GM12891 (cell line): ENCODE results near the gene DET1.
"Not testable (repeated sequence)": the region's sequence is repeated elsewhere in the genome, so short reads cannot be mapped to it uniquely, and the experiment has no call there.

Experiments used
- DNase-seq: peaks from one replicate; pipeline ENCODE4 v3.0.0; 2011; ENCODE audit warnings: low spot score; ENCODE audit not compliant: insufficient read length
- FAIRE-seq: peaks from 2 replicates; lab custom pipeline; 2011; peaks lifted over from hg19 to GRCh38; lab: Jason Lieb, UNC
- PAX5 ChIP-seq: IDR thresholded peaks from 2 replicates; pipeline ENCODE4 v1.6.1; 2011; ENCODE audit warnings: low read length, moderate library complexity, mild to moderate bottlenecking; ENCODE audit not compliant: insufficient read depth, severe bottlenecking
- POLR2A ChIP-seq: IDR thresholded peaks from 2 replicates; pipeline ENCODE4 v1.6.1; 2011; ENCODE audit warnings: low read depth, low read length, control low read depth
- POLR2AphosphoS5 ChIP-seq: IDR thresholded peaks from 2 replicates; pipeline ENCODE4 v1.6.1; 2011; ENCODE audit warnings: low read depth, low read length, control low read depth
- POU2F2 ChIP-seq: IDR thresholded peaks from 2 replicates; pipeline ENCODE4 v1.6.1; 2011; ENCODE audit warnings: low read depth, mild to moderate bottlenecking, control low read depth, low read length, moderate library complexity
- SPI1 ChIP-seq: IDR thresholded peaks from 2 replicates; pipeline ENCODE4 v1.6.1; 2011; ENCODE audit warnings: low read depth, low read length, control low read depth
- TAF1 ChIP-seq: IDR thresholded peaks from 2 replicates; pipeline ENCODE4 v1.6.1; 2011; ENCODE audit warnings: low read depth, low read length, control low read depth

Gene DET1

GRCh38 chr15:88571153-88571851 lies 24.8 kb upstream of the DET1 start:
- DNase-seq (no peak), FAIRE-seq (no peak)
- TF ChIP-seq POLR2AphosphoS5 = no peak
- TF ChIP-seq POLR2A = no peak
- no peak for TF ChIP-seq PAX5
- TF ChIP-seq POU2F2 = no peak
- no peak for TF ChIP-seq SPI1
- TF ChIP-seq TAF1 = no peak

- TF ChIP-seq TAF1 (no peak), POU2F2 (no peak), SPI1 (no peak), PAX5 (no peak), POLR2A (no peak)
- FAIRE-seq (no peak), DNase-seq (no peak)
Measured at GRCh38 chr15:88568589-88568988, 22.1 kb upstream of the DET1 start.

GRCh38 chr15:88564741-88565140 lies 18.3 kb upstream of the DET1 start:
- FAIRE-seq (no peak), DNase-seq (no peak)
- no peak for TF ChIP-seq POLR2AphosphoS5
- 0 out of 2 replicates have a peak, but pooled peaks have one; percentile 2 for TF ChIP-seq SPI1

GRCh38 chr15:88563638-88564037 lies 17.2 kb upstream of the DET1 start:
- no peak for TF ChIP-seq PAX5
- TF ChIP-seq POU2F2 = no peak
- no peak for TF ChIP-seq POLR2A
- FAIRE-seq (no peak), DNase-seq (no peak)

DNA sequence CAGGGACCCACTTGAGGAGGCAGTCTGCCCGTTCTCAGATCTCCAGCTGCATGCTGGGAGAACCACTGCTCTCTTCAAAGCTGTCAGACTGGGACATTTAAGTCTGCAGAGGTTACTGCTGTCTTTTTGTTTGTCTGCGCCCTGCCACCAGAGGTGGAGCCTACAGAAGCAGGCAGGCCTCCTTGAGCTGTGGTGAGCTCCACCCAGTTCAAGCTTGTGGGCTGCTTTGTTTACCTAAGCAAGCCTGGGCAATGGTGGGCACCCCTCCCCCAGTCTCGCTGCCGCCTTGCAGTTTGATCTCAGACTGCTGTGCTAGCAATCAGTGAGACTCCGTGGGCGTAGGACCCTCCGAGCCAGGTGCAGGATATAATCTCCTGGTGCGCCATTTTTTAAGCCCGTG lies 13.1 kb upstream of the DET1 start:
- DNase-seq, FAIRE-seq: not testable (repeated sequence)

DNA sequence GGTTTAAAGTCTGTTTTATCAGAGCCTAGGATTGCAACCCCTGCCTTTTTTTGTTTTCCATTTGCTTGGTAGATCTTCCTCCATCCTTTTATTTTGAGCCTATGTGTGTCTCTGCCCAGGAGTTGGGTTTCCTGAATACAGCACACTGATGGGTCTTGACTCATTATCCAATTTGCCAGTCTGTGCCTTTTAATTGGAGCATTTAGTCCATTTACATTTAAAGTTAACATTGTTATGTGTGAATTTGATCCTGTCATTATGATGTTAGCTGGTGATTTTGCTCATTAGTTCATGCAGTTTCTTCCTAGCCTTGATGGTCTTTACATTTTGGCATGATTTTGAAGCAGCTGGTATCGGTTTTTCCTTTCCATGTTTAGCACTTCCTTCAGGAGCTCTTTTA lies 11.5 kb upstream of the DET1 start:
- not testable (repeated sequence) for DNase-seq, FAIRE-seq

DNA sequence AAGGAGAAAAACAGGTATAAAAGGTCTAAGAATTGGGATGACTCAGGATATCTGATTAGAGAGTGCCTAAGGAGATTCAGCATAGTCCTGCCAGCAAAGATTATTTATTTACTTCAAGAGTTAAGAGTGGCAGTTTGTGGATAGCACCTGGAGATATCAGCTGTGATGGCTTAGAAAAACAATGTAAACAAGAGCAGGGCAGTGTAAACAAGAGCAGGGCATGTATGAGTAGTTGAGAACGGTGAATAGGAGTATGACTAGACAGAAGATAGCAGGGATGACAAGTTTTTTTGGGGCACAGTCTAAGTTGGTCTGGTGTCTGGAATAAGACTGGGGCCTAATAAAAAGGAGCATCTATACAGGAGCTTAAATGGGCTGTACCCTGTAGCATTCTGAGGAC lies 1.5 kb upstream of the DET1 start:
- DNase-seq, FAIRE-seq: not testable (repeated sequence)

DNA sequence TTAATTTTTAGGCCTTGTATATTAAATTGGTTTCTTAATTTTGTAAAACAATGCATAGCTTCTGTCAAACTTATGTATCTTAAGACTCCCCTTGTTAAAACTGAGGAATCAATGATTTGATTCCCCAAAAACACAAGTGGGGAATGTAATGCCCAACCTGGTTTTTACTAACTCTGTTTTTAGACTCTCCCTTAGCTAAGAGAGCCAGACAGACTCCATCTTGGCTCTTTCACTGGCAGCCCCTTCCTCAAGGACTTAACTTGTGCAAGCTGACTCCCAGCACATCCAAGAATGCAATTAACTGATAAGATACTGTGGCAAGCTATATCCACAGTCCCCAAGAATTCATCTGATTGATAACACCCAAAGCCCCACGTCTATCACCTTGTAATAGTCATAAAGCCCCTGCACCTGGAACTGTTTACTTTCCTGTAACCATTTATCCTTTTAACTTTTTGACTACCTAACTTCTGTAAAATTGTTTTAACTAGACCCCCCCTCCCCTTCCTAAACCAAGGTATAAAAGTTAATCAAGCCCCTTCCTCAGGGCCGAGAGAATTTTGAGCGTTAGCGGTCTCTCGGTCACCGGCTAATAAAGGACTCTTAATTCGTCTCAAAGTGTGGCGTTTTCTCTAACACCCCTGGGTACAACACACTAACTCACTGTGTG lies 768 bp downstream of the DET1 start:
- DNase-seq, FAIRE-seq: not testable (repeated sequence)

- TF ChIP-seq PAX5 = no peak
- no peak for TF ChIP-seq POLR2A
- FAIRE-seq (no peak), DNase-seq (no peak)
Measured at GRCh38 chr15:88543065-88543776, 3.3 kb downstream of the DET1 start.

DNA sequence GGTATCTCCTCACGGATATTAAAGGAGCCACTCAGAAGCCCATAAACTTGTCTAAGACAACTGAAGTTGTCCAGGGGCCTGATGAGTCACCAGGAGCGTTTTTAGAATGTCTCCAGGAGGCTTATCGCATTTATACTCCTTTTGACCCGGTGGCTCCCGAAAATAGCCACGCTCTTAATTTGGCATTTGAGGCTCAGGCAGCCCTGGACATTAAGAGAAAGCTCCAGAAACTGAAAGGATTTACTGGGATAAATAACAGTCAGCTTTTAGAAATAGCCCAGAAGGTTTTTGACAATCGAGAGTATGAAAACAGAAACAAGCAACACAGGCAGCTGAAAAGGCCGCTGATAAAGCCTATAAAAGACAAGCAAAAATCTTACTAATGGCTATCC lies 4.1 kb downstream of the DET1 start:
- no peak for FAIRE-seq
- DNase-seq = no peak
- TF ChIP-seq POLR2AphosphoS5 (no peak), POLR2A (no peak), PAX5 (no peak), SPI1 (no peak), TAF1 (no peak), POU2F2 (no peak)

DNA sequence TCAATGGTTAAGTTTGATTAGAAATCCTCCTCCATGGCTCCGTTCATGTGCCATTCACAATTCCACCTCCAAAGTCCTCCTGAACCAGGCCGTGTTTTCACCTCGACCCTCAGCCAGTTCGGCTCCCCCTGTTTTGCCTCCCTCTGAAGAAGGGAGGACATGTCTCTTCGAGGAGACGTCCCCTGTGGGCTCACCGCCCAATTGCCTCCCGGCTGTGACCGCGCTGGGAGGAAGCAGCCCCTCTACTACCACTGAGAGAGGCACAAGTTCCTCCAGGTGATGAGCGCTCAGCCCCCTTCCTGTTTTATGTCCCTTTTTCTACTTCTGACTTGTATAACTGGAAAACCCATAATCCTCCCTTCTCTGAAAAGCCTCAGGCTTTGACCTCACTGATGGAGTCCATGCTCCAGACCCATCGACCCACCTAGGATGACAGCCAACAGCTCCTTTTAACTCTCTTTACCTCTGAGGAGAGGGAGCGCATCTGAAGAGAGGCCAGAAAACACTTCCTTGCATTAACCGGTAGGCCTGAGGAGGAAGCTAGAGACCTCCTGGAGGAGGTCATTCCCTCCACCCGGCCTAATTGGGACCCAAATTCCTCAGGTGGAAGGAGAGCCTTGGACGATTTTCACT lies 4.7 kb downstream of the DET1 start:
- no peak for FAIRE-seq
- TF ChIP-seq PAX5 (no peak), POLR2AphosphoS5 (no peak), POU2F2 (no peak), POLR2A (no peak), SPI1 (no peak), TAF1 (no peak)
- DNase-seq = no peak

DNA sequence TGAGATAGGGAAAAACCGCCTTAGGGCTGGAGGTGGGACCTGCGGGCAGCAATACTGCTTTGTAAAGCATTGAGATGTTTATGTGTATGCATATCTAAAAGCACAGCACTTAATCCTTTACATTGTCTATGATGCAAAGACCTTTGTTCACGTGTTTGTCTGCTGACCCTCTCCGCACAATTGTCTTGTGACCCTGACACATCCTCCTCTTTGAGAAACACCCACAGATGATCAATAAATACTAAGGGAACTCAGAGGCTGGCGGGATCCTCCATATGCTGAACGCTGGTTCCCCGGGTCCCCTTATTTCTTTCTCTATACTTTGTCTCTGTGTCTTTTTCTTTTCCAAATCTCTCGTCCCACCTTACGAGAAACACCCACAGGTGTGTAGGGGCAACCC lies 5.4 kb downstream of the DET1 start:
- not testable (repeated sequence) for DNase-seq, FAIRE-seq

- FAIRE-seq, DNase-seq: not testable (repeated sequence)
Measured at GRCh38 chr15:88540350-88540749, 6.1 kb downstream of the DET1 start.
